ENCODE results near the gene LBHD2.
A peak's percentile ranks its signal among the peaks of the same experiment; 100 is the strongest.
"Not testable (repeated sequence)": the region's sequence is repeated elsewhere in the genome, so short reads cannot be mapped to it uniquely, and the experiment has no call there.

LBHD2 gene

GRCh38 chr14:103119527-103119926, 35.5 kb downstream of the LBHD2 start:
- not testable (repeated sequence) for DNase-seq (ENCODE audit: low read depth)

GRCh38 chr14:103121121-103121845, 37.3 kb downstream of the LBHD2 start:
- no peak for DNase-seq (ENCODE audit: low read depth)

DNA sequence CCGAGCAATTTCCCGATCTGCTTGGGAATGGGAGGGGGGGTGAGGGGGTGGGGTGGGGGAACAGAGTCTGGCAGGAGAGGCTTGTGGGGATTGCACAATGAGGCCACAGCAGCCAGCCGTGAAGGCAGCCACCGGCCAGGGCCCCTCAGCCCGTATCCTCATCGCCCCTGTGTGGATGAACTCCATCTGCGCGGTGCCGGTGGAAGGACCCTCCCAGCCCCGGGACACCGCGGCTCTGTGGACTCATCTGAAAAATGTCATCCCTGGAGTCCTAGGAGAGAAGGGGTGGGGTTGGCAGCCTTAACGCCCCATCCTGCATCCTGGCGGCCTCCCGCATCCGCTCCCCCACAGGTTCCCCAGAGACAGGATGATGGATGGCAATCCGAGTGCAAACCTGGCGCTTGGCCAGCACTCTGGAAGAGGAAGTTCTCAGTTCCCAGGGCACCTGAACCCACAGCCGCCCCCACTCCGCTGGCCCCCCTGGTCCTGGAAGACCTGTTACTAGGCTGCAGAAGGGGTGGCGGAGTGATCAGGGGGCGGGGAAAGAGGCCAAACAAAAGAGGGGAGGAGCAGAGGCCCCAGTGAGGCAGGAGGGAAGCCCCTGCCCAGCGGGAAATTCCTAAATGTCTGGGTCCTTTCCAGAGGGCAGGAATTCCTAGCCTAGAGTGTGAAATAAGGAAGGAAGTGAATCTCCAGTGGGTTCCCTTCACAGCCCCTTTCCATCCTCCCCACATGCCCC, 38.0 kb downstream of the LBHD2 start:
- DNase-seq (ENCODE audit: low read depth): peak; percentile 56

GRCh38 chr14:103122585-103122946, 38.6 kb downstream of the LBHD2 start:
- no peak for DNase-seq (ENCODE audit: low read depth)

- peak; percentile 51 for DNase-seq (ENCODE audit: low read depth)
Observed at GRCh38 chr14:103122947-103123633, 39.1 kb downstream of the LBHD2 start, which contains the start of gene TNFAIP2. TSS of gene TNFAIP2 (plus strand) at chr14:103123461. CDS start at chr14:103126458, 2,997 bp downstream.

GRCh38 chr14:103123634-103124500, 39.9 kb downstream of the LBHD2 start:
- DNase-seq (ENCODE audit: low read depth): peak; percentile 66

GRCh38 chr14:103124501-103125001, 40.5 kb downstream of the LBHD2 start:
- no peak for DNase-seq (ENCODE audit: low read depth)

GRCh38 chr14:103125098-103126070, 41.4 kb downstream of the LBHD2 start:
- no peak for DNase-seq (ENCODE audit: low read depth)

- no peak for DNase-seq (ENCODE audit: low read depth)
Observed at GRCh38 chr14:103126088-103126872, 42.3 kb downstream of the LBHD2 start.

DNA sequence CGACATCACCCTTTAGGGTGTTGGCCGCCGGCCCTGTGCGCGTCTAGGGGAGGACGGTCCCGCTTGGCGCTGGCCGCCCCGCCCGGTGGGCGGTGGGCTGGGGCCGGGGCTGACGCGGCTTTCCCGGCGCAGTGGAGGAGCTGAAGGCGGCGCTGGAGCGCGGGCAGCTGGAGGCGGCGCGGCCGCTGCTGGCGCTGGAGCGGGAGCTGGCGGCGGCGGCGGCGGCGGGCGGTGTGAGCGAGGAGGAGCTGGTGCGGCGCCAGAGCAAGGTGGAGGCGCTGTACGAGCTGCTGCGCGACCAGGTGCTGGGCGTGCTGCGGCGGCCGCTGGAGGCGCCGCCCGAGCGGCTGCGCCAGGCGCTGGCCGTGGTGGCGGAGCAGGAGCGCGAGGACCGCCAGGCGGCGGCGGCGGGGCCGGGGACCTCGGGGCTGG, 42.9 kb downstream of the LBHD2 start:
- DNase-seq (ENCODE audit: low read depth): no peak

- no peak for DNase-seq (ENCODE audit: low read depth)
Observed at GRCh38 chr14:103127356-103127755, 43.3 kb downstream of the LBHD2 start.

DNA sequence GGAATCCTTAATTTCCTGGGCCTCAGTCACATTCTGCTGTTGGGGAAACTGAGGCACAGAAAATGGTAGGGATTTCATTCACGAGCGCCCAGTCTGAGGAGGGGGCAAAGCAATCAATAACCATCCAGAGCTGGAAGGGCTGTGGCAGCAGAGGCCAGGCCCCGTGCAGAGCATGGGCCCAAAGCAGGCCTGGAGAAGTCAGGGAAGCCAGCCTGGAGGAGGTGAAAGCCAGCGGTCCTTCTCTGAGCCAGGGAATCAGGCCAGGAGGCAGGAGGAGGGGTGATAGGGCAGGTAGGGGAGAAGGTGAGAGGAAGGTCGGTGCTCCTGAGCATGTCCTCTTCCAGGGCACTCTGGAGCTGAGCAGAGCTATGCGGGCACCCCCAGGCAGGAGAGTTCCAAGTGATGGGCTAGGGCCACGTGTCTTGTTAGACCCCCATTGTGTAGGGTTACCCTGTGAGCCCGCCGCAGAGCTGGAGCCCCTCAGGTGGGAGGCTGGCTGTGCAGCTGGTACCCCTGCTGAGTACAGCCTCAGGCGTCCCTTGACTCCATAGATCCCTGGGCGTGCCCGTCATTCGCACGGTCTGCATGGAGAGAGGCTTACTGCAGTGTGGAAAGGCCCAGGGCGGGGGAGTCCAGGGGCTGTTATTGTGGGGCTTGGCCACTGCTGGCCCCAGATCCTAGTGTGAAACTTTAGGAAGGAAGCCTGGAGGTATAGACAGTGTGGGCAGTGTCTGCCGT, 44.0 kb downstream of the LBHD2 start:
- no peak for DNase-seq (ENCODE audit: low read depth)

- DNase-seq (ENCODE audit: low read depth): no peak
Observed at GRCh38 chr14:103128631-103129300, 44.8 kb downstream of the LBHD2 start.

DNA sequence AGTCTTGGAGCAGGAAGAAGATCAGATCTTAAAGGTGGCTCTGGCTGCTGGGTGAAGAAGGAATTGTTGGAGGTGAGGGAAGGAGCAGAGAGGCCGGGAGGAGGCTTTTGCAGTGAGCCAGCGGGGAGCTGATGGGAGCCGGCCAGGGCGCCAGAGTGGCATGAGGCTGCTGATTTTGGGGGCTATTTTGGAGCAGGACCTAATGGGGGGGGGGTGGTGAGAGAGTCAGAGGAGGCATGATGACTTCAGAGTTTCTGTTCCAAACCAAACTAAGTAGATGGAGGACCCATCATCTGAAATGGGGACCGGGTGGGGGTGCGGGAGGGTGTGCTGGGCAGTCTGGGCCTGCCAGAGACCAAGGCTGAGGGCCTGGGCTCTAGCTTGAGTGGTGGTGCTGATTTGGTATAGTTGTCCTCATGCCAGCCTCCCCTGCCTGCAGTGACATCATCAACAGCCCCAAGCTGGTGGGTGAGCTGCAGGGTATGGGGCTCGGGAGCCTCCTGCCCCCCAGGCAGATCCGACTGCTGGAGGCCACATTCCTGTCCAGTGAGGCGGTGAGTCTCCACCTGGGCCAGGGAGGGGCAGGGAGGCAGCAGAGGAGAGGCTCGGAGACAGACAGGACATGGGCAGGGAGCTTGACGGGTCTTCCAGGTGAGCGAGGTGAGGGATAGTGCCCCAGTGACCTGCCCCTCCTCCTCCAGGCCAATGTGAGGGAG, 45.4 kb downstream of the LBHD2 start:
- no peak for DNase-seq (ENCODE audit: low read depth)

DNA sequence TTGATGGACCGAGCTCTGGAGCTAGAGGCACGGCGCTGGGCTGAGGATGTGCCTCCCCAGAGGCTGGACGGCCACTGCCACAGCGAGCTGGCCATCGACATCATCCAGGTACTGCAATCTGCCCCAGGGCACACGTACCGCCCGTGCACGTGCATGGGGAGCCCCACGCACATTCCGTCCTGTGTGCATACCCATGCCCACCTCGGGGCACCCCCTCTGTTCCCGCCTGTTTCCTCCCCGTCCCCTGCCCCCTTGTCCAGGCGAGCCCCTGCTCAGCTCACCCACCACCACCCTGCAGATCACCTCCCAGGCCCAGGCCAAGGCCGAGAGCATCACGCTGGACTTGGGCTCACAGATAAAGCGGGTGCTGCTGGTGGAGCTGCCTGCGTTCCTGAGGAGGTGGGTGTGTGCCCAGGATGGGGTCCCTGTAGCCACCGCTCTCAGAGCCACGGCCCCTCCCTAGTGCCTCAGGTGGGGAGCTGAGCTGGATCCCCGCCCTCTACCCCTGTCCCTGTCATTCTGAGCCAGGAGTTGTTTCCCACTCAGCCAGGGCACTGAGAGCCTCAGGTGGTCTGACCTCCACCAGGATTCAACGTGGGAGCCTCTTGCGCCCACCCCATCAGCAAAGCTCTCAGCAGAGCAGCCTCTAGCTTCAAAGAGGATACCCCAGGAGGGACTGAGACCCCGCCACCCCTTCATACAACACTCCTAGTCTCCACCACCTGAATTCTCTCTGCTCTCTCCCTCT, 46.2 kb downstream of the LBHD2 start:
- no peak for DNase-seq (ENCODE audit: low read depth)

DNA sequence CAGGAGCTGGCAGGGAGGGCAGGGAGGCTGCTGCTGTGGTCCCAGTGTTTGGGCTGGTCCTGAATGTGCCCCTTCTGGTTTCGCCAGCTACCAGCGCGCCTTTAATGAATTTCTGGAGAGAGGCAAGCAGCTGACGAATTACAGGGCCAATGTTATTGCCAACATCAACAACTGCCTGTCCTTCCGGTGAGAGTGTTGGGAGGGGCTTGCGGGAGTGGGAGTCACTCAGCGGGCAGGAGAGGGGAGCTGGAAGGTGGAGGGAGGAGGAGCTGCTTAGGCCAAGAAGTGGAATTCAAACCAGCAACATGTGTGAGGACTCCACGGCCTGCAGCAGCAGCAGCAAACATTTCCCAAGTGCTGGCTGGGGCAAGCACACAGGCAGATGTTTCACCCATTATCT, 47.0 kb downstream of the LBHD2 start:
- DNase-seq (ENCODE audit: low read depth): peak; percentile 90

DNA sequence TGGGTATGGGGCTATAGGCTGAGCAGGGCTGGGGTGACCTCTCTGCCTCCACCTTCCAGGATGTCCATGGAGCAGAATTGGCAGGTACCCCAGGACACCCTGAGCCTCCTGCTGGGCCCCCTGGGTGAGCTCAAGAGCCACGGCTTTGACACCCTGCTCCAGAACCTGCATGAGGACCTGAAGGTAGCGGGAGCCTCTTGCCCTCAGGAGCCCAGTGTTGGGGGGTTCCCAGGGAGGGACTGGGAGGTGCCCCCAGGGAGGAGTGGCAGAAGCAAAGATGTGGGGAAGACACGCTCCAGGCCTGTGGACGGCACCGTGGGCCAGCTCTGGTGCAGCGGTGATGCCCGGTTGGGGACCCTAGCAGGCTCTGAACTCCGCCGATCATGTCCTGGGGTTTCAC, 47.6 kb downstream of the LBHD2 start:
- DNase-seq (ENCODE audit: low read depth): no peak

Data from EH (cell line).